ENCODE data around the gene LAD1.

LAD1 gene

GRCh38 chr1:201406831-201407406 lies 7.8 kb upstream of the LAD1 start:
- no peak overlapping the region for H3K4me3 Mint-ChIP-seq
- no peaks in the 10 kb centered on the region for H3K36me3 Mint-ChIP-seq
- H3K9me3 Mint-ChIP-seq = no peaks in the 10 kb centered on the region
- peak; percentile 5 for DNase-seq
- peaks cover 21 to 26% of the 10 kb centered on the region in 2 donors for H3K4me1 Mint-ChIP-seq
- peak; percentile 43 for ATAC-seq (replicated peaks)
- H3K27ac Mint-ChIP-seq = peak overlapping the region; percentile 79
- peaks cover 14 to 19% of the 10 kb centered on the region in 2 donors for H3K27me3 Mint-ChIP-seq

DNA sequence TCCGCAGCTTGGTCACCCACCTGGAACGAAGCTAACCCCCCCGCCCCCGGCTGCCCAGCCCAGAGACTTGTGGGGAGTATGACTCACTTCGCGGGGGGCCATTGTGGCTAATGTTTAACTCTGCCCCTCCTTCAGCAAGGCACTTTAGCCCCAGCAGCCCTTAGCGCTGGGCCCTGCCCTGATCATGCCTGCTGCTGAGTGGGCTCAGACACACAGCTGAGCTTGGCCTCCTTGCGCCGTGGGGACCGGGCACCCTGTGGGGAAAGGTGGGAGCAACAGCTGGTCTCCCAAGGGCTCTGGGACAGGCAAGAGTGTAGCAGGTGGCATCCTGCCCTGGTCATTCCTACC lies 6.3 kb upstream of the LAD1 start:
- Mint-ChIP-seq H3K27ac (no peak overlapping the region), H3K4me3 (no peak overlapping the region), H3K4me1 (peaks cover 22 to 26% of the 10 kb centered on the region in 2 donors), H3K9me3 (no peaks in the 10 kb centered on the region), H3K27me3 (peaks cover 18 to 24% of the 10 kb centered on the region in 2 donors), H3K36me3 (no peaks in the 10 kb centered on the region)
- ATAC-seq (replicated peaks) = peak; percentile 14 to 20
- DNase-seq = no peak

DNA sequence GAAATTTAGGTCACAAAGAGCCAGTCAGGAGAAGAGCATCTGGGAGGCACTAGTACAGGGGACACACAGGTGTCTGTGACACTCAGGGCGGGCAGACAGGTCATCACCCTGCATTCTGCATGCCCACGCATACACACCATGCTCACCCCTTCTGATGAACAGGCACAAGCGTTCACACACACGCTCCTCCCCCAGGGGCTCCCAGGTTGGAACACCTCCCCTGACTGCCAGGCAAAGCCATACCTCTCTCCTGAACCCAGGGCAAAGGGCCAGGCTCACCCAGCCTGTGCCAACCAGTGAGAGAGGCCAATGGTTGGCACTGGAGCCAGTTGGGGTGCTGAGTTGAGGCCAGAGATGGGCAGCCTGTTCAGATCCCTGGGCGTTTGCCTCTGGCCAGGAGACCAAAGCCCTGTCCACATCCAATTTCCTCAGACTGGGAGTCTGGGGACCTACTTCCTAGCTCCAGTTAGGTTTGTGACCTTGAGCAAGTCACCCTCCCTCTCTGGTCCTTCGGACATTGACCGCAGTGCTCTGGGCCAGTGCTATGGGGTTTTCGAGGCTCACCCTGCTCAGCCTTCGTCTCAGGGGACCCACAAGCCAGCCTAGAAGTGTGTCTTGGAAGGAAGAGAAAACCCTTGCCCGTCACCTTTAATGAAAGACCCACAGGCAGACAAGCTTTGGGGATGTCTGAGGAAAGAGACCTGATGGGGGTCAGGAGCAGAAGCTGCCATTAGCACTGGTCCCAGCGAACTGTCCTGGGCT lies 5.8 kb upstream of the LAD1 start:
- Mint-ChIP-seq H3K27ac (peak overlapping the region; percentile 60), H3K36me3 (no peaks in the 10 kb centered on the region), H3K9me3 (no peaks in the 10 kb centered on the region), H3K4me3 (no peak overlapping the region), H3K27me3 (peaks cover 19 to 26% of the 10 kb centered on the region in 2 donors), H3K4me1 (peaks cover 22 to 26% of the 10 kb centered on the region in 2 donors)
- ATAC-seq (replicated peaks) (no peak), DNase-seq (no peak)

DNA sequence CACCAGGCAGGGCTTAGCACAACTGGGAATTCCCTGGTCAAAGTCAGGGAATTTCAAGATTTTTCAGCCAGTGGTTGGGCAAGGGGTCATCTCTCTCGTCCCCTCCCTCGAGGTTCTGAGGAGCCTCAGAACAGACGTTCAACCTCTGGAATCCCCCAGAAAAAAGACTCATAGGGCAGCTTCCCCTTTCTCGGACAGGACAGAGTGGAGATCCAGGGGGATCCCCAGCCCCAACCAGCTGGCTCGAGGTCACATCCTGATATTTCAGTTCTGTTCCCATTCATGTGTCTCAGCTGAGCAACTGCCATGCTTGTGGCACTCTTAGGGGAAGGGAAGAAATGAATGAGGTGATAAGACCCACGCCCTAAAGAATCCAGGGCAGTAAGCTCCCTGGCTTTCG lies 4.9 kb upstream of the LAD1 start:
- H3K27ac Mint-ChIP-seq = no peak overlapping the region
- no peaks in the 10 kb centered on the region for H3K9me3 Mint-ChIP-seq
- H3K4me1 Mint-ChIP-seq = peaks cover 22 to 26% of the 10 kb centered on the region in 2 donors
- H3K4me3 Mint-ChIP-seq = no peak overlapping the region
- ATAC-seq (replicated peaks) (peak; percentile 44 to 68), DNase-seq (peak; percentile 28)
- peaks cover 17 to 21% of the 10 kb centered on the region in 2 donors for H3K27me3 Mint-ChIP-seq
- no peaks in the 10 kb centered on the region for H3K36me3 Mint-ChIP-seq

GRCh38 chr1:201403359-201403758 lies 4.2 kb upstream of the LAD1 start:
- Mint-ChIP-seq H3K4me3 (no peak overlapping the region), H3K4me1 (peaks cover 22 to 26% of the 10 kb centered on the region in 2 donors), H3K27ac (no peak overlapping the region), H3K36me3 (no peaks in the 10 kb centered on the region), H3K27me3 (peaks cover 24% of the 10 kb centered on the region in 2 donors), H3K9me3 (no peaks in the 10 kb centered on the region)
- no peak for ATAC-seq (replicated peaks)
- DNase-seq = no peak

DNA sequence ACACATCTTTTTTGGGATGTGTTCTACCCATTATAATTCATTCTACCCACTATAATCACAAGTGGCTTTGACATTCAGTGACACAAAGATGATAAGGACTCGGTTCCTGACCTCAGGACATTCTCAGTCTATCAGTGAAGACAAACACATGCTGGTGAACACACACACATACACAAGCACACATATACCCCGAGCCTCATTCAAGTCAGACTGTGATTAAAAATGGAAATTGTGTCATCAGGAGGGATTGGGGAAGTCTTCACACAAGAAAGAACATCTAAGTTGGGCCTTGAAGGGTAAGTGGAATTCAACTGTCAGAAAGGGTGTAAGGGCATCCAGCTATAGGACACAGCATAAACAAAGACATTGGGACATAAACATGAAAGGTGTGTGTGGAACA lies 2.6 kb upstream of the LAD1 start:
- H3K27ac Mint-ChIP-seq = no peak overlapping the region
- no peak for DNase-seq
- no peak for ATAC-seq (replicated peaks)
- peaks cover 15 to 18% of the 10 kb centered on the region in 2 donors for H3K4me1 Mint-ChIP-seq
- peaks cover 29 to 39% of the 10 kb centered on the region in 2 donors for H3K27me3 Mint-ChIP-seq
- H3K9me3 Mint-ChIP-seq = no peaks in the 10 kb centered on the region
- no peak overlapping the region for H3K4me3 Mint-ChIP-seq
- no peaks in the 10 kb centered on the region for H3K36me3 Mint-ChIP-seq

- no peaks in the 10 kb centered on the region for H3K36me3 Mint-ChIP-seq
- H3K27ac Mint-ChIP-seq = no peak overlapping the region
- peaks cover 34 to 48% of the 10 kb centered on the region in 2 donors for H3K27me3 Mint-ChIP-seq
- no peak overlapping the region for H3K4me3 Mint-ChIP-seq
- no peaks in the 10 kb centered on the region for H3K9me3 Mint-ChIP-seq
- DNase-seq = no peak
- no peak for ATAC-seq (replicated peaks)
- peaks cover 13 to 16% of the 10 kb centered on the region in 2 donors for H3K4me1 Mint-ChIP-seq
Observed at GRCh38 chr1:201400852-201401230, 1.7 kb upstream of the LAD1 start.

DNA sequence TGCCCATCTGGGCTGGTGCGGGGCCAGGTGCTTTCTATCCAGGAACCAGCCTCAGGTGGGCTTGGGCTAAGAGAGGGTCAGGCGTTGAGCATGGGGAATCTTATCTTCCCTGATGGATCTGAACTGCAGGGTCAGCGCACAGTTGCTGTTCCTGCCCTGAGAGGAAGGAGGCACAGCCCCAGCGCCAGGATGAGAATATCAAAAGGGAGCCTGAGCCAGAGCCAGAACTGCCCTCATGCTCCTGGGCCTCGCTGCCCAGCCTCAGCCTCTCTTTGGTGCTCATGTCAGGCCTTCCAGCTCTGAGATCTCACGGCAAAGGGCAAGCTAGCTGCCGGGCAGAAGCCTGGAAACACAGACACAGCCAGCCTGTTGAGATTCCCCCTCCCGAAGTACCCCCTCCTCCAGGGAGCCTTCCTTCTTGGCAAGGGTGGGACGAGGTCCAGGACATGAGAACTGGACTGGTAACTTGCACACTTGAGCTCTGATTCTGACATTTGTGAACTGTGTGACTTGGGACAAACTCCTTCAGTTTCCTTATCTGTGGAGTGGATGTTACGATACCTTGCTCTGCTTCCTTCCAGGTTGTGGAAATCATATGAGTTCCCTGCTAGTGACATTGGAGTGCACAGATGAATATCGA lies 1.2 kb upstream of the LAD1 start:
- no peak for ATAC-seq (replicated peaks)
- DNase-seq = no peak
- peaks cover 8 to 11% of the 10 kb centered on the region in 2 donors for H3K4me1 Mint-ChIP-seq
- H3K36me3 Mint-ChIP-seq = no peaks in the 10 kb centered on the region
- H3K27ac Mint-ChIP-seq = no peak overlapping the region
- H3K4me3 Mint-ChIP-seq = no peak overlapping the region
- H3K9me3 Mint-ChIP-seq = no peaks in the 10 kb centered on the region
- H3K27me3 Mint-ChIP-seq = peaks cover 34 to 49% of the 10 kb centered on the region in 2 donors

DNA sequence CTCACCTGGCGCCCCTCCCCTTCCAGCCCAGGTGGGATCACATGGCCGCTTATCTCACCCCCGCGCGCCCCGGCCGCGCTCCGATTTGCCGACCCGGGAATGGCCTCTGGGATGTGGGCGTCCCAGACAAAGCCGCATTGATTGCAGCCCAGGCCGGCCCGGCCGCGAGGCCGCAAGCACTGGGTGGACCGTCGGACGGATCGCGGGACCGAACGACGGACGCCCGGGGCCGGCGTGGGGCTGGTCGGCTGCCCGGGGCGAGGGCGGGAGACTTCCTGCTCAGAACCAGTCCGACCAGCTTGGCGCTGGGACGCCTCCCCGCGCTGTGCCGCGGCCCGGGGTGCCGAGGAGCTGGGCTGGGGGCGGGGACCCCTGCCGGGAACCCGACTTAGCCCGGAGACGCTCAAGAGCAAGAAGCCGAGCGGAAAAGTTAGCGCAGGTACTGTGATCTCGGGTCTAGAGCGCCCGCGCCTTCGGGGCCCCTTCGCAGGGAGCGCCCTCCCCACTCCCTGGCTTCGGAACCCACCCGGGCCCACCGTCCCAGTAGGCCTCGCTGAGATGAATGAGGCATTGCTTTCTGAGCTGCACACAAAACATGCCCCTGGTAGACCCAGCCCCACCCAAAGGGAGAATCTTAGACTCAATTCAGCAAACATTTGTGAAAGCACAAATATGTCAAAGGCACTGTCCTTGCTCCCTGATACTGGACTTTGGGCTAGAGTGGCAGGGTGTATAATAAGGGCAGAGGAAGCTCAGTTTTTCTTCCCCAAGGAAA lies 415 bp upstream of the LAD1 start:
- H3K27me3 Mint-ChIP-seq = peaks cover 35 to 57% of the 10 kb centered on the region in 2 donors
- no peak overlapping the region for H3K4me3 Mint-ChIP-seq
- no peaks in the 10 kb centered on the region for H3K9me3 Mint-ChIP-seq
- H3K4me1 Mint-ChIP-seq = peaks cover 3 to 4% of the 10 kb centered on the region in 2 donors
- ATAC-seq (replicated peaks) (no peak), DNase-seq (no peak)
- no peak overlapping the region for H3K27ac Mint-ChIP-seq
- H3K36me3 Mint-ChIP-seq = no peaks in the 10 kb centered on the region

- DNase-seq (no peak), ATAC-seq (replicated peaks) (no peak)
- Mint-ChIP-seq H3K9me3 (no peaks in the 10 kb centered on the region), H3K27me3 (peaks cover 49 to 72% of the 10 kb centered on the region in 2 donors), H3K27ac (no peak overlapping the region), H3K4me3 (no peak overlapping the region), H3K36me3 (no peaks in the 10 kb centered on the region), H3K4me1 (peaks cover 0 to 1% of the 10 kb centered on the region in 2 donors)
Observed at GRCh38 chr1:201397675-201398074, 1.4 kb downstream of the LAD1 start.

GRCh38 chr1:201396861-201397464 lies 2.2 kb downstream of the LAD1 start:
- H3K27ac Mint-ChIP-seq = no peak overlapping the region
- peaks cover 55 to 79% of the 10 kb centered on the region in 2 donors for H3K27me3 Mint-ChIP-seq
- no peak for ATAC-seq (replicated peaks)
- H3K36me3 Mint-ChIP-seq = no peaks in the 10 kb centered on the region
- H3K4me1 Mint-ChIP-seq = peaks cover 3% of the 10 kb centered on the region in 2 donors
- no peak for DNase-seq
- no peak overlapping the region for H3K4me3 Mint-ChIP-seq
- no peaks in the 10 kb centered on the region for H3K9me3 Mint-ChIP-seq

- ATAC-seq (replicated peaks) (no peak), DNase-seq (no peak)
- peaks cover 59 to 83% of the 10 kb centered on the region in 2 donors for H3K27me3 Mint-ChIP-seq
- H3K4me1 Mint-ChIP-seq = peaks cover 3 to 8% of the 10 kb centered on the region in 2 donors
- no peaks in the 10 kb centered on the region for H3K36me3 Mint-ChIP-seq
- no peaks in the 10 kb centered on the region for H3K9me3 Mint-ChIP-seq
- no peak overlapping the region for H3K4me3 Mint-ChIP-seq
- no peak overlapping the region for H3K27ac Mint-ChIP-seq
Observed at GRCh38 chr1:201395936-201396335, 3.2 kb downstream of the LAD1 start.

GRCh38 chr1:201394591-201394990 lies 4.5 kb downstream of the LAD1 start:
- Mint-ChIP-seq H3K27ac (no peak overlapping the region), H3K4me3 (no peak overlapping the region), H3K9me3 (no peaks in the 10 kb centered on the region), H3K27me3 (peaks cover 49 to 72% of the 10 kb centered on the region in 2 donors), H3K4me1 (peaks cover 2 to 9% of the 10 kb centered on the region in 2 donors), H3K36me3 (no peaks in the 10 kb centered on the region)
- ATAC-seq (replicated peaks) (no peak), DNase-seq (no peak)

GRCh38 chr1:201393076-201393475 lies 6.0 kb downstream of the LAD1 start:
- Mint-ChIP-seq H3K27ac (no peak overlapping the region), H3K27me3 (peaks cover 42 to 60% of the 10 kb centered on the region in 2 donors), H3K4me1 (peaks cover 2 to 9% of the 10 kb centered on the region in 2 donors)

More at GRCh38 chr1:201393076-201393475, 6.0 kb downstream of the LAD1 start:
- no peaks in the 10 kb centered on the region for H3K36me3 Mint-ChIP-seq
- no peak for ATAC-seq (replicated peaks)
- H3K9me3 Mint-ChIP-seq = no peaks in the 10 kb centered on the region
- DNase-seq = no peak
- no peak overlapping the region for H3K4me3 Mint-ChIP-seq

Data from stimulated activated naive B cell treated with anti-CD40 and anti-IgM and Interleukin-4, amounts not matched to agents 10 μg/mL and 1 μg/mL and 100 μg/mL, for 72 hours (primary cell).